HCT116 (cell line): ENCODE results near the gene PARD6G. TPM values are rescaled to one million over a fixed set of nuclear protein-coding genes. Genes with fewer than 3 reads are reported as not detected.

Experiments used
- ATAC-seq: fragments of 200-7000 bp; cut with Tn5 transposase; 2 replicates; pipeline ENCODE4 v1.9.1; 2020; ENCODE audit warnings: mild to moderate bottlenecking, moderate library complexity
- BruUV-seq: library from RNA; stranded (reverse); fragments of 400-500 nt; replicated peaks from 2 replicates; lab custom pipeline; 2021; lab: Mats Ljungman, UMichigan
- CTCF ChIA-PET: fragments of 300-600 bp; sonication (Branson Sonifier 250); formaldehyde crosslinking; loops from one replicate; lab custom pipeline; 2021; ENCODE audit warnings: antibody characterized with exemption; lab: Charles Lee
- POLR2A ChIA-PET: fragments of 300-600, 350-600 bp; sonication (Branson Sonifier 250); formaldehyde crosslinking; loops from one replicate; lab custom pipeline; 2021; ENCODE audit warnings: antibody characterized with exemption; lab: Charles Lee
- RAD21 ChIA-PET, 2 experiments: fragments of 300-600 bp; sonication (Branson Sonifier 250); formaldehyde crosslinking; loops; one replicate each; lab custom pipeline; 2023; ENCODE audit warnings: low total read pairs in 2 of 2; ENCODE audit not compliant: uncharacterized antibody in 2 of 2, unreplicated experiment in 2 of 2, low non-redundant PET in 1 of 2; lab: Charles Lee
- DNase-seq: peaks from one replicate; pipeline ENCODE4 v3.0.0-alpha.2; 2010; ENCODE audit warnings: low read depth, low spot score
- H2AFZ ChIP-seq: fragments of 200-600 bp; shearing (Covaris generic), sonication (generic); 2 replicates; pipeline ENCODE4 v1.6.1; 2017; ENCODE audit warnings: low read depth, mixed run types, mixed read lengths, antibody characterized with exemption, low read length; ENCODE audit not compliant: poor library complexity, severe bottlenecking
- H3K27ac ChIP-seq: 2 replicates; pipeline ENCODE4 v1.5.1; 2012; ENCODE audit warnings: low read depth, low read length
- H3K27me3 ChIP-seq: fragments of 200-600 bp; sonication (generic); 2 replicates; pipeline ENCODE4 v1.6.1; 2016; ENCODE audit warnings: mixed run types, low read length, mixed read lengths; ENCODE audit not compliant: insufficient read depth
- H3K36me3 ChIP-seq, 2 experiments: fragments of 200-500 bp in 1 of 2; fragments of 200-600 bp in 1 of 2; sonication (Bioruptor generic) in 1 of 2; sonication (generic) in 1 of 2; 2 replicates each; pipeline versions ENCODE4 v1.5.1 to v1.6.1; 2014 to 2016; ENCODE audit warnings: low read length in 2 of 2, inconsistent platforms in 1 of 2, mixed read lengths in 1 of 2, mixed run types in 1 of 2; ENCODE audit not compliant: insufficient read depth in 2 of 2, control insufficient read depth in 1 of 2
- H3K4me1 ChIP-seq, 2 experiments: fragments of 200-600 bp in 1 of 2; sonication (generic) in 1 of 2; 2 replicates each; pipeline versions ENCODE4 v1.5.1 to v1.6.1; 2012 to 2017; ENCODE audit warnings: low read length in 2 of 2, inconsistent platforms in 1 of 2, mild to moderate bottlenecking in 1 of 2, mixed read lengths in 1 of 2, mixed run types in 1 of 2, moderate library complexity in 1 of 2; ENCODE audit not compliant: insufficient read depth in 2 of 2, control insufficient read depth in 1 of 2
- H3K4me2 ChIP-seq: fragments of 200-600 bp; sonication (generic); 2 replicates; pipeline ENCODE4 v1.6.1; 2017; ENCODE audit warnings: mixed run types, low read length, mixed read lengths
- H3K4me3 ChIP-seq, 2 experiments: fragments of 200-600 bp in 1 of 2; sonication (generic) in 1 of 2; replicated peaks in 1 of 2; 2 replicates each; pipeline ENCODE4 v1.5.1; 2011 to 2016; ENCODE audit warnings: low read length in 2 of 2, control low read depth in 1 of 2, low read depth in 1 of 2, mild to moderate bottlenecking in 1 of 2, mixed read lengths in 1 of 2, mixed run types in 1 of 2
- H3K79me2 ChIP-seq: fragments of 200-600 bp; sonication (generic); 2 replicates; pipeline ENCODE4 v1.6.1; 2017; ENCODE audit warnings: mild to moderate bottlenecking, mixed run types, low read length, moderate library complexity, mixed read lengths; ENCODE audit not compliant: insufficient read depth
- H3K9ac ChIP-seq: fragments of 200-600 bp; sonication (generic); 2 replicates; pipeline ENCODE4 v1.6.1; 2016; ENCODE audit warnings: low read length, mixed read lengths
- H3K9me2 ChIP-seq: fragments of 200-600 bp; sonication (generic), shearing (Covaris generic); 2 replicates; pipeline ENCODE4 v1.6.1; 2017; ENCODE audit warnings: mixed run types, mild to moderate bottlenecking, moderate library complexity; ENCODE audit not compliant: insufficient read depth
- H3K9me3 ChIP-seq, 2 experiments: fragments of 200-500 bp in 1 of 2; fragments of 200-600 bp in 1 of 2; sonication (Bioruptor generic) in 1 of 2; sonication (generic) in 1 of 2; 2 replicates each; pipeline ENCODE4 v1.6.1; 2014 to 2017; ENCODE audit warnings: low read length in 2 of 2, mixed read lengths in 2 of 2, inconsistent platforms in 1 of 2, low read depth in 1 of 2, mild to moderate bottlenecking in 1 of 2, mixed run types in 1 of 2, moderate library complexity in 1 of 2; ENCODE audit not compliant: control insufficient read depth in 1 of 2, insufficient read depth in 1 of 2
- H4K20me1 ChIP-seq: fragments of 200-600 bp; sonication (generic), shearing (Covaris generic); 2 replicates; pipeline ENCODE4 v1.6.1; 2017; ENCODE audit warnings: mixed run types, mild to moderate bottlenecking, moderate library complexity; ENCODE audit not compliant: insufficient read depth
- EGR1 ChIP-seq: IDR thresholded peaks from 2 replicates; pipeline ENCODE4 v1.6.1; 2012; ENCODE audit warnings: low read depth
- ELF1 ChIP-seq: IDR thresholded peaks from 2 replicates; pipeline ENCODE4 v1.6.1; 2012; ENCODE audit warnings: low read depth, borderline replicate concordance
- EZH2 ChIP-seq: fragments of 200-600 bp; sonication (generic); IDR thresholded peaks from 2 replicates; pipeline ENCODE4 v1.6.1; 2017; ENCODE audit warnings: antibody characterized with exemption, mixed run types
- FOSL1 ChIP-seq: IDR thresholded peaks from 2 replicates; pipeline ENCODE4 v1.6.1; 2012; ENCODE audit warnings: low read depth
- JUND ChIP-seq: IDR thresholded peaks from 2 replicates; pipeline ENCODE4 v1.6.1; 2012
- POLR2A ChIP-seq: IDR thresholded peaks from 2 replicates; pipeline ENCODE4 v1.7.0; 2011; ENCODE audit warnings: borderline replicate concordance; ENCODE audit not compliant: insufficient read depth, insufficient read length; ENCODE audit errors: extremely low read depth
- POLR2AphosphoS5 ChIP-seq: IDR thresholded peaks from 2 replicates; pipeline ENCODE4 v1.6.1; 2011; ENCODE audit warnings: mild to moderate bottlenecking, low read depth, low read length, moderate library complexity
- SIN3A ChIP-seq: IDR thresholded peaks from 2 replicates; pipeline ENCODE4 v1.6.1; 2012; ENCODE audit warnings: low read depth
- SRF ChIP-seq: IDR thresholded peaks from 2 replicates; pipeline ENCODE4 v1.6.1; 2012; ENCODE audit warnings: low read depth
- TCF7L2 ChIP-seq: IDR thresholded peaks from 2 replicates; pipeline ENCODE4 v1.7.0; 2011; ENCODE audit warnings: borderline replicate concordance, inconsistent platforms; ENCODE audit not compliant: insufficient read depth, insufficient read length; ENCODE audit errors: extremely low read depth
- YY1 ChIP-seq: IDR thresholded peaks from 2 replicates; pipeline ENCODE4 v1.6.1; 2011; ENCODE audit warnings: low read length, low read depth, moderate library complexity, mild to moderate bottlenecking; ENCODE audit not compliant: insufficient replicate concordance; ENCODE audit errors: extremely low read depth
- ZFX ChIP-seq: fragments of 450-650 bp; IDR thresholded peaks from 2 replicates; pipeline ENCODE4 v1.6.1; 2017
- ZNF274 ChIP-seq: fragments of 200-500 bp; sonication (Bioruptor generic); IDR thresholded peaks from 2 replicates; pipeline ENCODE4 v1.6.1; 2014; ENCODE audit warnings: mild to moderate bottlenecking, low read depth, low read length, inconsistent platforms
- intact Hi-C: fragments of 100-400 bp; cut with micrococcal nuclease; formaldehyde crosslinking; loops from 2 replicates; pipeline ENCODE4 v1.10.0; 2022
- total RNA-seq: library from RNA; stranded (reverse); gene quantifications from one replicate; pipeline ENCODE4 v1.2.1, GENCODE V29; 2021; ENCODE audit not compliant: unreplicated experiment
- TF ChIP-seq, protein P1 (sequence below), 3 experiments: fragments of 200-600 bp in 1 of 3; sonication (generic) in 1 of 3; IDR thresholded peaks in 2 of 3; conservative IDR thresholded peaks in 1 of 3; 2 replicates each; pipeline ENCODE4 v1.5.1; 2012 to 2017; ENCODE audit warnings: low read depth in 2 of 3, low read length in 2 of 3, antibody characterized with exemption in 1 of 3, borderline replicate concordance in 1 of 3, control low read depth in 1 of 3, mild to moderate bottlenecking in 1 of 3, mixed read lengths in 1 of 3, mixed run types in 1 of 3, moderate library complexity in 1 of 3; ENCODE audit not compliant: insufficient read depth in 1 of 3
- TF ChIP-seq, protein P2 (sequence below): IDR thresholded peaks from 2 replicates; pipeline ENCODE4 v1.6.1; 2012; ENCODE audit warnings: low read depth
- TF ChIP-seq, protein P3 (sequence below): IDR thresholded peaks from 2 replicates; pipeline ENCODE4 v1.6.1; 2012
- TF ChIP-seq, protein P4 (sequence below): IDR thresholded peaks from 2 replicates; pipeline ENCODE4 v1.6.1; 2011; ENCODE audit warnings: mild to moderate bottlenecking, low read length, moderate library complexity; ENCODE audit not compliant: insufficient replicate concordance; ENCODE audit errors: extremely low read depth

Gene PARD6G
- total RNA-seq, 1 experiment from 2014 or later, result 12.8 TPM

DNA sequence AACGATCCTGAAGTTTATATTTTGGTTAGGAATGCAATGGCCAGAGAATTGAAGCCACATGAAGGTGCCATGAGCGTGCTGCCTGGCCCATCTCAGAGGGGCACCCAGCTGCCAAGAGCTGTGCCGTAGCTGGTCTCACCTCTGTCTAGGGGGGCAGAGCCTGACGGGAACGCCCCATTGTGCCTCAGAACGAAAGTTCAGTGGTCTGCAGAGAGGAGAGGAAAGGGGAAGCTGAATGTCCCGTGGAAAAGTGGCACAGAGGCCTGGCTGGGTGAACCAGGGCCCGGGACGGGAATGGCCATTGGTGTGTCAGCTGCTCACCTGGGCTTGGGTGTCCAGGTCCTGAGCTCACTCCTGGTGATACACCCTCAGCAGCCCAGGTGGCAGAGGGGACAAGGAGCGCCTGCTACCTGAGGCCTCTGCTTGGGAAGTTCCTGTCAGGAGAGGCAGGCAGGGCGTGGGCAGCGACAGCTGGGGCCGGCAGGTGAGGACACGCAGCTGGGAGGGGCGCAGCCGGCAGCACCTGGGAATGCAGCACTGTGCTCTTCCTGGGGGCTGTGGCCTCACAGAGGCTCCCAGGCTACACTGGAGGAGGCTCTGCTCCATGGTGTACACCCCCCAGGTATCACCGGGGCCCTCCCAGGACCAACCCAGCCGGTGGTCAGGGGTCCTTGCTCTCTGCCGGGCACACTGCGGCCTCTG lies 67.3 kb downstream of the PARD6G start:
- no peak overlapping the region for H2AFZ ChIP-seq
- no peak overlapping the region for H3K4me3 ChIP-seq
- CTCF ChIA-PET, result no interaction called here
- H3K9me2 ChIP-seq, result no peaks in the 10 kb centered on the region
- TF ChIP-seq YY1 (no peak), ZFX (no peak), EGR1 (no peak), POLR2AphosphoS5 (no peak), TCF7L2 (no peak), SRF (no peak), POLR2A (no peak), EZH2 (no peak), FOSL1 (no peak), ZNF274 (no peak), JUND (no peak), SIN3A (no peak), ELF1 (no peak)
- TF ChIP-seq, protein P1, sequence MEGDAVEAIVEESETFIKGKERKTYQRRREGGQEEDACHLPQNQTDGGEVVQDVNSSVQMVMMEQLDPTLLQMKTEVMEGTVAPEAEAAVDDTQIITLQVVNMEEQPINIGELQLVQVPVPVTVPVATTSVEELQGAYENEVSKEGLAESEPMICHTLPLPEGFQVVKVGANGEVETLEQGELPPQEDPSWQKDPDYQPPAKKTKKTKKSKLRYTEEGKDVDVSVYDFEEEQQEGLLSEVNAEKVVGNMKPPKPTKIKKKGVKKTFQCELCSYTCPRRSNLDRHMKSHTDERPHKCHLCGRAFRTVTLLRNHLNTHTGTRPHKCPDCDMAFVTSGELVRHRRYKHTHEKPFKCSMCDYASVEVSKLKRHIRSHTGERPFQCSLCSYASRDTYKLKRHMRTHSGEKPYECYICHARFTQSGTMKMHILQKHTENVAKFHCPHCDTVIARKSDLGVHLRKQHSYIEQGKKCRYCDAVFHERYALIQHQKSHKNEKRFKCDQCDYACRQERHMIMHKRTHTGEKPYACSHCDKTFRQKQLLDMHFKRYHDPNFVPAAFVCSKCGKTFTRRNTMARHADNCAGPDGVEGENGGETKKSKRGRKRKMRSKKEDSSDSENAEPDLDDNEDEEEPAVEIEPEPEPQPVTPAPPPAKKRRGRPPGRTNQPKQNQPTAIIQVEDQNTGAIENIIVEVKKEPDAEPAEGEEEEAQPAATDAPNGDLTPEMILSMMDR (IDR thresholded peaks at IDR 0.05 in 2 of 3, conservative IDR thresholded peaks at IDR 0.05 in 1 of 3; ENCODE audit: borderline replicate concordance in 1 of 3, insufficient read depth in 1 of 3, low read depth in 2 of 3, low read length in 2 of 3), result no peak
- TF ChIP-seq, protein P2, sequence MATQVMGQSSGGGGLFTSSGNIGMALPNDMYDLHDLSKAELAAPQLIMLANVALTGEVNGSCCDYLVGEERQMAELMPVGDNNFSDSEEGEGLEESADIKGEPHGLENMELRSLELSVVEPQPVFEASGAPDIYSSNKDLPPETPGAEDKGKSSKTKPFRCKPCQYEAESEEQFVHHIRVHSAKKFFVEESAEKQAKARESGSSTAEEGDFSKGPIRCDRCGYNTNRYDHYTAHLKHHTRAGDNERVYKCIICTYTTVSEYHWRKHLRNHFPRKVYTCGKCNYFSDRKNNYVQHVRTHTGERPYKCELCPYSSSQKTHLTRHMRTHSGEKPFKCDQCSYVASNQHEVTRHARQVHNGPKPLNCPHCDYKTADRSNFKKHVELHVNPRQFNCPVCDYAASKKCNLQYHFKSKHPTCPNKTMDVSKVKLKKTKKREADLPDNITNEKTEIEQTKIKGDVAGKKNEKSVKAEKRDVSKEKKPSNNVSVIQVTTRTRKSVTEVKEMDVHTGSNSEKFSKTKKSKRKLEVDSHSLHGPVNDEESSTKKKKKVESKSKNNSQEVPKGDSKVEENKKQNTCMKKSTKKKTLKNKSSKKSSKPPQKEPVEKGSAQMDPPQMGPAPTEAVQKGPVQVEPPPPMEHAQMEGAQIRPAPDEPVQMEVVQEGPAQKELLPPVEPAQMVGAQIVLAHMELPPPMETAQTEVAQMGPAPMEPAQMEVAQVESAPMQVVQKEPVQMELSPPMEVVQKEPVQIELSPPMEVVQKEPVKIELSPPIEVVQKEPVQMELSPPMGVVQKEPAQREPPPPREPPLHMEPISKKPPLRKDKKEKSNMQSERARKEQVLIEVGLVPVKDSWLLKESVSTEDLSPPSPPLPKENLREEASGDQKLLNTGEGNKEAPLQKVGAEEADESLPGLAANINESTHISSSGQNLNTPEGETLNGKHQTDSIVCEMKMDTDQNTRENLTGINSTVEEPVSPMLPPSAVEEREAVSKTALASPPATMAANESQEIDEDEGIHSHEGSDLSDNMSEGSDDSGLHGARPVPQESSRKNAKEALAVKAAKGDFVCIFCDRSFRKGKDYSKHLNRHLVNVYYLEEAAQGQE, result no peak
- TF ChIP-seq, protein P3, sequence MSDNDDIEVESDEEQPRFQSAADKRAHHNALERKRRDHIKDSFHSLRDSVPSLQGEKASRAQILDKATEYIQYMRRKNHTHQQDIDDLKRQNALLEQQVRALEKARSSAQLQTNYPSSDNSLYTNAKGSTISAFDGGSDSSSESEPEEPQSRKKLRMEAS, result no peak
- TF ChIP-seq, protein P4, sequence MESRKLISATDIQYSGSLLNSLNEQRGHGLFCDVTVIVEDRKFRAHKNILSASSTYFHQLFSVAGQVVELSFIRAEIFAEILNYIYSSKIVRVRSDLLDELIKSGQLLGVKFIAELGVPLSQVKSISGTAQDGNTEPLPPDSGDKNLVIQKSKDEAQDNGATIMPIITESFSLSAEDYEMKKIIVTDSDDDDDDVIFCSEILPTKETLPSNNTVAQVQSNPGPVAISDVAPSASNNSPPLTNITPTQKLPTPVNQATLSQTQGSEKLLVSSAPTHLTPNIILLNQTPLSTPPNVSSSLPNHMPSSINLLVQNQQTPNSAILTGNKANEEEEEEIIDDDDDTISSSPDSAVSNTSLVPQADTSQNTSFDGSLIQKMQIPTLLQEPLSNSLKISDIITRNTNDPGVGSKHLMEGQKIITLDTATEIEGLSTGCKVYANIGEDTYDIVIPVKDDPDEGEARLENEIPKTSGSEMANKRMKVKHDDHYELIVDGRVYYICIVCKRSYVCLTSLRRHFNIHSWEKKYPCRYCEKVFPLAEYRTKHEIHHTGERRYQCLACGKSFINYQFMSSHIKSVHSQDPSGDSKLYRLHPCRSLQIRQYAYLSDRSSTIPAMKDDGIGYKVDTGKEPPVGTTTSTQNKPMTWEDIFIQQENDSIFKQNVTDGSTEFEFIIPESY, result no peak
- intact Hi-C loops, result no loop called here
- POLR2A ChIA-PET, result no interaction called here
- H3K9ac ChIP-seq, result no peak overlapping the region
- H3K4me2 ChIP-seq, result no peak overlapping the region
- RAD21 ChIA-PET, result no interaction called here
- no peaks in the 10 kb centered on the region for H3K4me1 ChIP-seq
- ATAC-seq (no peak), DNase-seq (no peak)
- H4K20me1 ChIP-seq, result no peaks in the 10 kb centered on the region
- H3K9me3 ChIP-seq, result no peaks in the 10 kb centered on the region
- H3K27ac ChIP-seq, result no peak overlapping the region
- BruUV-seq, result no TSS peak
- H3K79me2 ChIP-seq, result no peaks in the 10 kb centered on the region
- no peaks in the 10 kb centered on the region for H3K27me3 ChIP-seq
- H3K36me3 ChIP-seq, result no peaks in the 10 kb centered on the region
